ENCODE data around the gene ADAMTS12. TPM values are rescaled to one million over a fixed set of nuclear protein-coding genes. Genes with fewer than 3 reads are reported as not detected.

The ADAMTS12 gene
- total RNA-seq = 1 to 10 TPM; 1.1 to 3.9 (median 1.7) TPM
- long read RNA-seq = 0 reads

GRCh38 chr5:33891788-33892619 is at the start of gene ADAMTS12:
Gene ADAMTS12, minus strand, starts transcription at chr5:33891990. Its CDS starts 134 bp downstream, at chr5:33891856.
- Histone ChIP-seq H3K4me3 (peak within 1 kb of the TSS; percentile 24 to 38 (median 30)), H3K36me3 (no peaks in the 10 kb centered on the region), H3K27me3 (no peaks in the 10 kb centered on the region), H3K27ac (peak within 1 kb of the TSS in 1 of 3 donors; percentile 5), H3K9me3 (no peaks in the 10 kb centered on the region), H3K4me1 (no peaks in the 10 kb centered on the region)
- DNase-seq = peak; percentile 42 to 60 (median 49)
- TF ChIP-seq POLR2A (IDR thresholded peaks at IDR 0.05) (no peak), CTCF (IDR thresholded peaks at IDR 0.05) (no peak)
- peak; percentile 47 to 66 (median 60) for ATAC-seq
- intact Hi-C loops (cut with DNase I) = no loop called here
- 12% methylated on average over 19 of the region's 45 CpGs for WGBS (ENCODE audit: insufficient coverage, low coverage, low lambda C conversion rate, missing lambda C conversion rate)

GRCh38 chr5:33941090-33941489 is 49.3 kb upstream of the ADAMTS12 start:
- no peaks in the 10 kb centered on the region for H3K9me3 ChIP-seq
- 49% methylated on average over 3 of the region's 5 CpGs for WGBS (ENCODE audit: insufficient coverage, low coverage, low lambda C conversion rate, missing lambda C conversion rate)
- H3K36me3 ChIP-seq = no peaks in the 10 kb centered on the region
- H3K4me1 ChIP-seq = peaks cover 0 to 6% (median 0%) of the 10 kb centered on the region in 4 donors
- no peak overlapping the region for H3K27ac ChIP-seq
- H3K4me3 ChIP-seq = no peak overlapping the region
- ATAC-seq (no peak), DNase-seq (no peak)
- no peaks in the 10 kb centered on the region for H3K27me3 ChIP-seq
- TF ChIP-seq CTCF (IDR thresholded peaks at IDR 0.05) = no peak
- no peak for TF ChIP-seq POLR2A (IDR thresholded peaks at IDR 0.05)
- intact Hi-C loops (cut with DNase I) = no loop called here

GRCh38 chr5:33939556-33940262 is 47.9 kb upstream of the ADAMTS12 start:
- DNase-seq (no peak), ATAC-seq (no peak)
- H3K9me3 ChIP-seq = no peaks in the 10 kb centered on the region
- H3K36me3 ChIP-seq = no peaks in the 10 kb centered on the region
- no peaks in the 10 kb centered on the region for H3K27me3 ChIP-seq
- H3K27ac ChIP-seq = no peak overlapping the region
- H3K4me1 ChIP-seq = peaks cover 0 to 10% (median 0%) of the 10 kb centered on the region in 4 donors
- 54% methylated on average over 8 of the region's 8 CpGs for WGBS (ENCODE audit: insufficient coverage, low coverage, low lambda C conversion rate, missing lambda C conversion rate)
- intact Hi-C loops (cut with DNase I) = loop anchor here (10.0 kb wide), 2 partner anchors 465 to 505 kb away; no protein-coding TSS in a partner anchor
- TF ChIP-seq POLR2A (IDR thresholded peaks at IDR 0.05) = no peak
- TF ChIP-seq CTCF (IDR thresholded peaks at IDR 0.05) = no peak
- H3K4me3 ChIP-seq = no peak overlapping the region

GRCh38 chr5:33938881-33939280 is 47.1 kb upstream of the ADAMTS12 start:
- Histone ChIP-seq H3K4me1 (peaks cover 0 to 10% (median 0%) of the 10 kb centered on the region in 4 donors), H3K27me3 (no peaks in the 10 kb centered on the region), H3K27ac (no peak overlapping the region), H3K9me3 (no peaks in the 10 kb centered on the region), H3K36me3 (no peaks in the 10 kb centered on the region), H3K4me3 (no peak overlapping the region)
- ATAC-seq (no peak), DNase-seq (no peak)
- WGBS (ENCODE audit: insufficient coverage, low coverage, low lambda C conversion rate, missing lambda C conversion rate) = 16% methylated on average over 15 of the region's 15 CpGs
- TF ChIP-seq CTCF (IDR thresholded peaks at IDR 0.05) (no peak), POLR2A (IDR thresholded peaks at IDR 0.05) (no peak)
- intact Hi-C loops (cut with DNase I) = loop anchor here (10.0 kb wide), 2 partner anchors 464 to 504 kb away; no protein-coding TSS in a partner anchor
